HG03175 (cell line): Measurements from ENCODE around the gene IL1RN.

ENCODE experiments used
- ATAC-seq: cut with Tn5 transposase; IDR thresholded peaks from one replicate; pipeline ENCODE4 v1.9.1; 2021; ENCODE audit warnings: mild to moderate bottlenecking, moderate library complexity; ENCODE audit not compliant: unreplicated experiment

Gene IL1RN

DNA sequence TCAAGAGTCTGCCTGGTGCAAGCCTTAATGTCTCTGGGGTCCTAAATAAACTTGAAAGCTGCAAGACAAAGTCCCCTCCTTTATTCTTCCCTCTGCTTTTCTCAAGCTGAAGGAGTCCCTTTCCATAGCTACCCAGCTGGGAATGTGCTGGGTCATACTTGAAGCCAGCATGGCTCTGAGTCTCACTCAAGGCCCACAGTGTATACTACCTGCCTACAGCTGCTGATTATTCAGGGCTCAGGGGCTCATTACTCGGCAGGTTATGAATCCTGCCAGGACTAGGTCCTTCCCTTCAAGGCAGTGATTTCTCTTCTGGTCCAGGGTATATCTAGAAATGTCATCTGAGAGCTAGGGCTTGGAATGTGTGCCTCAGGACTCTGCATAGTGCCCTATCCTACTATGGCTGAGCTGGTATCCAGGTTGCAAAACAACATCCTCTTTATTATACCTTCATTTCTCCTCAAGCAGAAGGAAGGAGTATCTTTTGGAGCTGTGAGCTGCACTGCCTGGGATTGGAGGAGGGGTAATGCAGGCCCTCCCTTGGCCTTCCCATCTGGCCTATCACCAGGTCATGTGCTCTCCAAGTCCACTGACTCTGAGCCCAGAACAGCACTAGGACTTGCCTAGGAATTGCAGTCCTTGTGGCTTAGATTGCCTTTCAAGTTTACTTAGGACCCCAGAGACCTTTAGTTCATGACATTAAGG is 22.3 kb downstream of the IL1RN start:
- no peak for ATAC-seq

- no peak for ATAC-seq
Measured at GRCh38 chr2:113150258-113150601, 22.8 kb downstream of the IL1RN start.

DNA sequence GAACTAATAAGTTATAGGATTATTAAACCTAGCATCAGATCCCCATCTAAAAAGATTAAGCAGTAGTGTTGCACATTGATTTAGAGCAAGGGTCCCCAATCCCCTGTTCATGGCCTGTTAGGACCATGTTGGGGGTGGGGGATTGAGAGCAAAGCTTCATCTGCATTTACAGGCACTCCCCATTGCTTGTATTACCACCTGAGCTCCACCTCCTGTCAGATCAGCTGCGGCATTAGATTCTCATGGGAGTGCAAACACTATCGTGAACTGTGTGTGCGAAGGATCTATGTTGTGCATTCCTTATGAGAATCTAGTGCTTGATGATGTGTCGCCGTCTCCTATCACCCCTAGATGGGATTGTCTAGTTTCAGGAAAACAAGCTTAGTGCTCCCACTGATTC is 27.9 kb downstream of the IL1RN start:
- ATAC-seq: no peak

DNA sequence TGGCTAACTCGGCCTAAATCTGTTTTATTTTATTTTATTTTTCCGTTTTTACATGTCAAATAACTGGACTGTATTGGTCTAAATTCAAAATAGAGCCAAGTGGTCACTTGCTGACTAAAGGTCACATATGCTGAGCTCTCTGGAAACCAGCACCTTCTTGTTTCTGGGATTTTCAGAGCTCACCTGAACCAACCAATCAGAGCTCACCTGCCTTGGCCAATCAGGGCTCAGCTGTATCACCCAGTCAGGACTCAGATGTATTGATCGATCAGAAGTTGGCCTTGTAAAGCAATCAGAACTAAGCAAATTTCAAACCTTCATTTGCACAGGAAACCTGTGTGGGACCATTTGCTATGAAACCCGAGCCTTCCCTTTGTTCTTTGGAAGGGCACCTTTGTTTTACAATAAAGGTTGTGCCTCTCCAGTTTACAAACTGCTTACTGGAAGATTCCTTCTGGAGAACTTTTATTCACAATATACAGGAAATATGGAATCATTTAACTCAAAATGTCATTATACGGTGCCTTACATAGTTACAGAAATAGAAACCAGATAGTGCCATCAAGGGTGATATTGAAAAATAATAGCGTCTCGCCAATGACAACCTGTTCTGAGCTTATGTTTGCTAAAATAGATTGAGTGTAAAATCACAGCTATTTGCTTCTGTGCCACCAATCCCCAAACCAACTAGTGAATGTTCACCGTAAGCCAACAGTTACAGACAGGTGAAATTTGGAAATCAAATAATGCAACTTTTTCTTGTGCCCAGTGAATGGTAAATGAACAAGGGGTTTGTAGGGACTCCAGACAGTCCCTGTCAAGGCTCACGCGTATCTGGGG is 29.1 kb downstream of the IL1RN start:
- ATAC-seq: no peak

- ATAC-seq: peak; percentile 64
Measured at GRCh38 chr2:113157118-113157896, 29.9 kb downstream of the IL1RN start.

DNA sequence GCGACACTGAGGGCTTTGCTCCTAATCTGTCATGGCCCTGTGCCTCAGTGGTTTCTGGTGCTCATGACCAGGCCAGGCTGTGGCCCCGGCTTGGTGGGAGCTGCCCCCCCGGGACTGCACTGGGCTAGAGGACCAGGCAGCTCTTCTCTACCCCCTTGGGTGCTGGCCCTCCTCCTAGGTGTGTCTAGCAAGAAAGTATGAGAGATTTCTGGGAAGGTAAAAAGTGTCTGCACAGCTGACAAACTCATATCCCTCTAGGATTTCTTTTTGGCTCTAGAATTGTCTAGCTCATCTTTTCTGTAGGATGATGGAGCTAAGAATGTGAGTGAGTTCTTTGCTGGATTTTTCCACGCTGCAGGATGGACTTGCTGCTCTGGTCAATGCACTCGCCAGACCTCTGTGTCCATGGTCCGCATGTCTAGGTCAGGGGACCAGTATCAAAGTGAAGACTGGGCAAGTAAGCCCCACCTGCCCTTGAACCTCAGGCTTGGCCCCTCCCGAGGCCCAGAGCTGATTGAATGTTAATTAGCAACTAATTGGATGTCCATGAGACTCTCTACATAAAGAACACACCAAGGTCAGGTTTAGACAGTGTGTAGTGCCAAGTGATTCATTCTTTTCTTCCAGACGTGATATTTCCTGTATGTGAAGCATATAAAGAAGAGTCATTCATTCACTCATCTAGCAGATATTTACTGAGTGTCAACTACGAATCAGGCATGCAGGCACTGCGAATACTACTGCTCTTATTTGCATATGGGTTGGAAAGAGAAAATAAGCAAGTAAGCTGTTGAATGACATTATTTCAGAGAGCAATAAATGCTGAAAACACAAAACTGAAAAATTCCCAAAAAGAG is 30.7 kb downstream of the IL1RN start:
- ATAC-seq: no peak

GRCh38 chr2:113158884-113159553 is 31.6 kb downstream of the IL1RN start:
- ATAC-seq: no peak

DNA sequence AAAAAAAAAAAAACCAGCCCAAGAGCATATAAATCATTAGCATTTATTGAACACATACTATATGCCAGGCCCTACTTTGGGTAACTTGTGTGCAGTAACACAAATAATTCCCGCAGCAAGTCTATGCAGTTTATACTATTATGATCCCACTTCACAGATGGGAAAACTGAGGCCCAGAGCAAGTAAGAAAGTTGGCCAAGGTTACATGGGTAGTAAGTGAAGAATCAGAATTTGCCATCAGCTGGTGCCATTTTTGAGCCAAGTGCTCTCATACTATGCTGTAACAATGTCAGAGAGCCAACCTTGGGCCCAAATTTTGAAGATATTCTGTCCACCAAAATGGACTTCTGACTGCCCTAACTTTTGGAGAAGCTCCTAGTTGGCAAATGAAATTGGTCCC is 32.9 kb downstream of the IL1RN start:
- no peak for ATAC-seq

DNA sequence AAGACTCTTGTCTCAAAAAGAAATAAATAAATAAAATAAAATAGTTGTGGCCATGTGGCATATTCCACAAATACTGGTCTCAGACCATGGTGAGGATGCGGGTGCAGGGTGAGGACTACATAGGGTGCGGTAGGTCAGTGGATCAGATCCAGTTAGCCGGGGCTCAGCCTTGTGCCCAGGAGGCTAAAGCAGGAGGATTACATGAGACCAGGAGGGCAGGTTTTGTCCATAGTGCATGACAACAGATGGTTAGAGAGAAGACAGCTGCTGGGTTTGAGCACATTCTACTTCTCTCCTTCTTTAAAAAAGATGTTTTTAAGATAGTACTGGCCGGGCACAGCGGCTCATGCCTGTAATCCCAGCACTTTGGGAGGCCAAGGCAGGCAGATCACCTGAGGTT is 33.6 kb downstream of the IL1RN start:
- no peak for ATAC-seq

- ATAC-seq: no peak
Measured at GRCh38 chr2:113162173-113162572, 34.8 kb downstream of the IL1RN start.

DNA sequence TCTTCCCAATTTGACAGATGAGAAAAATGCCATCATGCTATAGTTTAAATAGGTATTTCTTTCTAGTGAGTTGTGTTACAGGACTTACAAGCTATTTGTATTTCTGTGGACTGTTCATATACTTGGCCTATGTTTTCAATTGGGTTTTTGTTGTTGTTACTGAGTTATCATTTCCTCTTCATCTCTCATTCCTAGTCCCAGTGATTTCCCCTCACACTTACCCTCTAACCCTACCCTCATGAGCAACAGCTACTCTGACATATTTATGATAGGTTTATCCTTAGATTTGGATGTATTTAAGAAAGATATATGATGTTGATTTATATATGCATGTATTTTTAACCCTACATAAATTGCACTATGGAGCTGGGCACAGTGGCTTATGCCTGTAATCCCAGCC is 35.5 kb downstream of the IL1RN start:
- ATAC-seq: no peak

- ATAC-seq: no peak
Measured at GRCh38 chr2:113164215-113164929, 37.0 kb downstream of the IL1RN start.

DNA sequence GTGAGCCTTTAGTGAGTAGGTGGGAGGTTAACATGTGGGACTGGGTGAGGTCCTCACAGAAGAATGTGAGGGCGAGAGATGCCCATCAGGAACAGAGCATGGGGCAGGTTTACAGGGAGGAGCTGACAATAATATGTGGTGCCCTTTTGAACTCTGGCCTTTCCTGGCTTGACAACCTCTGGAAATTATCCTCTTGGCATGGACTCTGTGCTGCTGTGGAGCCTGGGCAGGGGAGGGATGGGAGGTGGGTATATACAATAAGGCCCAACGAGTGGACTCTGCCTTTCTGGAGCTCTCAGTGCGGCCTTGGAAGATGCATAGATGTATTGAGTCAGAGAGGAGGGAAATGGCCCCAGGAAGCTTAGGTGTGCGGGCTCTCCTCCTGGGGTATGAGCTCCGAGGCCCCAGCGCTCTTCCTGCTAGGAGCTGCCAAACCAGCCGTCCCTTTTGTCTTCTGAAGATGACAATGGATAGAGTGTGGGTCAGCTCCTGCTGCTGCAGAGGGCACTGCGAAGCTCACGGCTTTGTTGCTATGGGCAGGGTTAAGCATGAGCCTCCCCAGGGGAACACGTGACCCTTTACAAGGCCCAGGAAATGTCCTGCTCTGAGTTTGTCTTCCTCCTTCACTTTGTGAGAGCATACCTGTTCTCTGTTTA is 37.7 kb downstream of the IL1RN start:
- no peak for ATAC-seq

- no peak for ATAC-seq
Measured at GRCh38 chr2:113166187-113166645, 38.8 kb downstream of the IL1RN start.

GRCh38 chr2:113167115-113167932 is 39.9 kb downstream of the IL1RN start:
- ATAC-seq: no peak

DNA sequence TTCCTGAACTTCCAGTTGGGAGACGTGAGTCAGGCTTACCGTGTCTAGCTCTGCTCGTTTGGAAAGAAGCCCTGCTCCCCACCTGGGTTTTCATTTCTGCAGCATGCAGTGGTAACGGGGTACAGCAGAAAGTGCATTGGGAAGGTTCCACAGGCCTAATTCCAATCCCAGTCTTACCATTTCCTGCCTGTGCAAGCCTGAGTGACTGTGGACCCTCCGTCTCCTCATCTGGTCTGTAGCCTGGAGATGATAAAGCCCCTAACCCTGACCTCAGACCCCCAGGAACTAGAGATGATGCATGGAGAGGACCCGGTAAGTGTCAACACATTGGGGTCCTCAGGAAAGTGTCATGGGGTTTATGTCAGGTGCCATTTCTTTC is 40.6 kb downstream of the IL1RN start:
- ATAC-seq: no peak

DNA sequence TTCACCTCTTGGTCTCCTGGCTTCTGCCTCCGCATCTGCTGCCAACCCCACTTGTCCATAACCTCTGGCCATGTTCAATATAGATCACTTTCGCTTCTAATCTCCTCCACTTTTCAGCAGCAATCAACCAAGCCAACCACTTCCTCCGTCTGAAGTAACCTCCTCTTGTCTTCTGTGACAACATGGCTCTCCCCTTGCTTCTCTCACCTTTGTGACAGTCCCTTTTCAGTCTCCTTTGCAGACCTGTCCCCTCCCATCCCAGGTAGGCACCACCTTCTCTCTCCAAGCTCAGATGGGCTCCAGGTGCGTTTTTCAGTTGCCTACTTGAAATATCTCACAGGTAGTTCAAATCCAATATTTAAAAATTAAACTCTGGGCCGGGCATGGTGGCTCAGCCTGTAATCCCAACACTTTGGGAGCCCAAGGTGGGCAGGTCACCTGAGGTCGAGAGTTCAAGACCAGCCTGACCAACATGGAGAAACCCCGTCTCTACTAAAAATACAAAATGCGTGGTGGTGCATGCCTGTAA is 41.7 kb downstream of the IL1RN start:
- no peak for ATAC-seq

- no peak for ATAC-seq
Measured at GRCh38 chr2:113169586-113169985, 42.2 kb downstream of the IL1RN start.
